Measurements from ENCODE around the gene CDK8.

Gene CDK8

GRCh38 chr13:26445092-26445491 lies 191.2 kb downstream of the CDK8 start:
- Histone ChIP-seq H3K4me1 (ENCODE audit: insufficient read depth, low read length, severe bottlenecking) (no peaks in the 10 kb centered on the region), H3K36me3 (ENCODE audit: insufficient read depth, low read length) (no peaks in the 10 kb centered on the region), H3K9me3 (ENCODE audit: low read length) (no peaks in the 10 kb centered on the region), H3K4me3 (ENCODE audit: low read depth, low read length, poor library complexity, severe bottlenecking) (no peak overlapping the region), H3K9ac (ENCODE audit: low read length) (no peak overlapping the region), H3F3A (ENCODE audit: insufficient read depth, low read length) (no peaks in the 10 kb centered on the region), H3K4me2 (ENCODE audit: low read length) (no peak overlapping the region), H3K27ac (ENCODE audit: low read depth, low read length, poor library complexity, severe bottlenecking) (no peak overlapping the region), H3K9me2 (ENCODE audit: low read depth, low read length) (no peaks in the 10 kb centered on the region), H2AFZ (ENCODE audit: low read length) (no peak overlapping the region), H3K79me2 (ENCODE audit: insufficient read depth, low read length) (no peaks in the 10 kb centered on the region), H4K20me1 (ENCODE audit: insufficient read depth, low read length) (no peaks in the 10 kb centered on the region), H3K27me3 (ENCODE audit: insufficient read depth, low read length) (no peaks in the 10 kb centered on the region)
- TF ChIP-seq EZH2 (IDR thresholded peaks at IDR 0.05; ENCODE audit: borderline replicate concordance, low read length) (no peak), CTCF (IDR thresholded peaks at IDR 0.05; ENCODE audit: low read length) (no peak)

GRCh38 chr13:26446751-26447150 lies 192.8 kb downstream of the CDK8 start:
- TF ChIP-seq CTCF (IDR thresholded peaks at IDR 0.05; ENCODE audit: low read length): no peak
- TF ChIP-seq EZH2 (IDR thresholded peaks at IDR 0.05; ENCODE audit: borderline replicate concordance, low read length): no peak
- Histone ChIP-seq H3K9me2 (ENCODE audit: low read depth, low read length) (no peaks in the 10 kb centered on the region), H3K27ac (ENCODE audit: low read depth, low read length, poor library complexity, severe bottlenecking) (no peak overlapping the region)

GRCh38 chr13:26448032-26448431 lies 194.1 kb downstream of the CDK8 start:
- Histone ChIP-seq H3K36me3 (ENCODE audit: insufficient read depth, low read length) (no peaks in the 10 kb centered on the region), H3K9ac (ENCODE audit: low read length) (no peak overlapping the region), H3K4me1 (ENCODE audit: insufficient read depth, low read length, severe bottlenecking) (no peaks in the 10 kb centered on the region), H3F3A (ENCODE audit: insufficient read depth, low read length) (no peaks in the 10 kb centered on the region), H3K27me3 (ENCODE audit: insufficient read depth, low read length) (no peaks in the 10 kb centered on the region), H3K27ac (ENCODE audit: low read depth, low read length, poor library complexity, severe bottlenecking) (no peak overlapping the region), H3K9me2 (ENCODE audit: low read depth, low read length) (no peaks in the 10 kb centered on the region), H3K9me3 (ENCODE audit: low read length) (no peaks in the 10 kb centered on the region), H3K4me3 (ENCODE audit: low read depth, low read length, poor library complexity, severe bottlenecking) (no peak overlapping the region), H3K4me2 (ENCODE audit: low read length) (no peak overlapping the region), H2AFZ (ENCODE audit: low read length) (no peak overlapping the region), H4K20me1 (ENCODE audit: insufficient read depth, low read length) (no peaks in the 10 kb centered on the region), H3K79me2 (ENCODE audit: insufficient read depth, low read length) (no peaks in the 10 kb centered on the region)
- TF ChIP-seq EZH2 (IDR thresholded peaks at IDR 0.05; ENCODE audit: borderline replicate concordance, low read length) (no peak), CTCF (IDR thresholded peaks at IDR 0.05; ENCODE audit: low read length) (no peak)

More at GRCh38 chr13:26446751-26447150, 192.8 kb downstream of the CDK8 start:
- no peak overlapping the region for H3K4me3 ChIP-seq (ENCODE audit: low read depth, low read length, poor library complexity, severe bottlenecking)
- no peak overlapping the region for H3K4me2 ChIP-seq (ENCODE audit: low read length)
- H3K4me1 ChIP-seq (ENCODE audit: insufficient read depth, low read length, severe bottlenecking): no peaks in the 10 kb centered on the region
- no peaks in the 10 kb centered on the region for H3K27me3 ChIP-seq (ENCODE audit: insufficient read depth, low read length)
- no peaks in the 10 kb centered on the region for H3K36me3 ChIP-seq (ENCODE audit: insufficient read depth, low read length)
- H3K9ac ChIP-seq (ENCODE audit: low read length): no peak overlapping the region
- H3F3A ChIP-seq (ENCODE audit: insufficient read depth, low read length): no peaks in the 10 kb centered on the region
- H3K9me3 ChIP-seq (ENCODE audit: low read length): no peaks in the 10 kb centered on the region
- H3K79me2 ChIP-seq (ENCODE audit: insufficient read depth, low read length): no peaks in the 10 kb centered on the region
- H2AFZ ChIP-seq (ENCODE audit: low read length): no peak overlapping the region
- no peaks in the 10 kb centered on the region for H4K20me1 ChIP-seq (ENCODE audit: insufficient read depth, low read length)
